ENCODE data around the gene TAB2.
A peak's percentile ranks its signal among the peaks of the same experiment; 100 is the strongest.
"Not testable (repeated sequence)": the region's sequence is repeated elsewhere in the genome, so short reads cannot be mapped to it uniquely, and the experiment has no call there.

The TAB2 gene

DNA sequence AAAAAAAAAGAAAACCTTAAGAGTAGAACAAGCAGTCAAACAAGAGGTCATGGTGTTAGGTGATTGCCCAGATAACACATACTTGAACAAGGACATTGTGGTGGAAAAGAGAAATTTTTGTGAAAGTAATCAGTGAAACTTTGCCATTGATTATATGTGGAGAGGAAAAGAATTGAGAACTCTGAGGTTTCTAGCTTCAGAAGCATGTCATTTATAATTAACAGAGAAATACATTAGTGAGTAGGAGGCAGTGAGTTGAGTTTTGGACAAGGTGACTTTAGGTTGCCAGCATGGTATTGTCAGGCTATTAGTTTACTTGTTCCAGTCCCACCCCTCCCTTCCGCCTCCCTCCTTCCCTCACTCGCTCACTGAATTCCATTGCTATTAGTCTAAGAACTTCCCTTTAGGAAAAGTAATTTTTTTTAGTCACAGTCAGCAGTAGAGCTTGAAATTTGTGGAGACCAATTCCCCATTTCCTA, 17.2 kb downstream of the TAB2 start:
- no peak for DNase-seq

DNA sequence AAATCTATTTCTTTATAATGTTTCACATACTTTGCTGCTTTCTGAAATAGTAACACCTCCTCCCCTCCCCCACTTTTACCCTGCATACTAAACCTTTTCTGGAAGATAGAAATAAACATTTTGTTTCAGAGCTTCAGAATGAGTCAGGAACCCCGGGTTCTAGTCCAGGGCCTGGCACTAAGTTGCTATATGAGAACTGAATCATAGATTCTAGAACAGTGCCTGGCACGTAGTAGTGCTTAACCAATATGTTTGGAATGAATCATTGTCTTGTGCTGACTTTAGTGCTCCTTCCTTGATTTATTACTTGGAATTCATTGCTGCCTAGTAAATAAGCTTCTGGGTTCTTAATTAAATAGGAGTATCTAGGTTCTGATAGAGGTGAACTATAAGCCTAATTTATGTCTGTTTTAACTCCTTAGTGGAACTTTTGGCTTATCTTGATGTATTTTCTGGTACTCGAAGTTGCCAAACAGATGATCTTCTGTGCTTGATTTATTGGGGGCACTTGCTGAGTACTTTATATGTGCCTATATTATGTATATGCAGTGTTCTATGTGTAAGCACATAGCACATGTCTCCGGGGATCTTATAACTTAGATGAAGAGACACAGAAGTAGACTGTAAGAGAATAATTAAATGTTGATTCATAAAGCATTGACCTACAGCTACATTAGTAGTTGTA, 18.6 kb downstream of the TAB2 start:
- DNase-seq, result no peak

DNA sequence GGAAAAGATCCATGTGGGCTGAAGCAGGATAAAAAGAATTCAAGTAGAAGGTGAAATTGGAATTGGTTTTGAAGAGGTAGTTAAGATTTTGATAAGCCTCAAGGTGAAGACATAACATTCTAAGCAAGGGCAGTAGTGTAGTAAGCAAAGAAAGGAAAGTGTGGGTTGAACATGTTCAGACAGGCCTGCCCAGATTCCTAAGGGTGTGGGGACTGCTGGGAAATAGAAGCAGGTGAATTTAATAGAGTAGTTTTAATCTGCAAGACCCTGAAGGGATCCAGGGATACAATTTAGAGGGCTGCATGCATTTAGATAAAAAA, 19.1 kb downstream of the TAB2 start:
- DNase-seq, result peak; percentile 26

DNA sequence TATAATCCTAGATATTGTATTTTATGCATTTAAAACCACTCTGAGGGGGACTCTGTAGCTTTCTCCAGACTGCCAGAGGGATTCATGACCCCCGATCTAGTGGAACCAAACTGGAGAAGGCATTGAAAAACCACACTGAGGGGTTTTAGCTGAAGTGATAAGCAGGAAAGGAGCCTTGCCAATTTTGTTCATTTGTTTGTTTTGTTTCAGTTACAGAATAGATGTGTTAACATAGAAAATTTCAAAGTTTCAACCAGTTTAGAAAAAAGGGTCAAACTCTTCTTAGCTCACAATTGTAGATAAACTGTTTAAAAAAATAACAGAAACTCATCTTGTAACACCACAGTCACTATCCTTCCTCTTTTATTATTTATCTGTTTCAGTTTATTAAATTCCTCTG, 19.8 kb downstream of the TAB2 start:
- no peak for DNase-seq

DNA sequence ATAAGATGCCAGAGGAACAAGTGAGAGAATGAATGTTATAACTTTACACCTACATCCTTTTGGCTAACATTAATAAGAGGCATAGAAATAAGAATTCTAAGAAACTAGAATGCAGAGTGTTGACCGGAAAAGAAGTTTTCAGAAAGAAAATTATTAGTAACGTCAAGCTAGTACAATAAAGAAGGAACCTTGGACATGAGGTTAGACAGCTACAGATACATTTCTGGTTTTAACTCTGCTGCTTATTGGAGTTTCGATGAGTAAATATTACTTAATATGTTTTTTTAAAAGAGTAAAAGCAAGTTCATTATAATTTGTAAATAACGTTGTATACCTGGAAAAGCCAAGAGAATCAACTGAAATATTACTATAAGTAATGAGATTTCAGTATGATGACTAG, 22.7 kb downstream of the TAB2 start:
- no peak for DNase-seq

DNA sequence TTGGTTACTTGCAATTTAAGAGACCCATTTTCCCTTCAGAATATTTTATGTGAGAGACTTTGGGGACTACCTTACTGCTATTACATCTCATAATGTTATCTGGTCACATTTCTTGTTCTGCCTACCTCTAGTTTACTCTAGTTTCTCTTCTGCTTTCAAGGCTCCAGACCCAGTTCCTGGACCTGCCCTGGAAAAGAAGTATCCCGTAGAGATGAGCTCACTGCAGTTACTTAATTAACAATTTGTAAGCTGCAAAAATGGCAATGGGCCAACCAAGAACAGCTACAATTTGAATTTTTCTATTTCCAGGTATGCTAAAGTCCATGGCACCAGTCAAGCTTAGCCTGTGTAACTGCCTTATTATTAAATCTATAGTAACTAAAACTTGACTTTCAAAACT, 25.0 kb downstream of the TAB2 start:
- DNase-seq, result peak; percentile 39

DNA sequence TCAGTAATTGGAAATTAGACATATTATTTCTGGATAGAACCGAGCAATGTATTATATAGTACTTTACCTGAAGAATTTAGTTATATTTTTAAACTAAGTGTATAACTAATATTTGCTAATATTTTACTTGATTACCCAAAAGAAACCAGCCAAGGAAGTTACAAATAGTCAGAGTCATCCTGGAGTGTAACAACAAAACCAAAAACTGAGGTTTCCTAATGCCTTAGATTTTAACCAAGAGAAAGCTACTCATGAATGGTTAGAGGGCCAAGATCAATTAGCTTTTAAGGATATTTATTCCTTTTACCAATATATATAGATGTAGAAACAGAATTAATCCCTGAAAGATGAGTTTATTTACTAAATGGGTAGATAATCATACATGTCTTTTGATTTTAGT, 26.0 kb downstream of the TAB2 start:
- DNase-seq, result no peak

DNA sequence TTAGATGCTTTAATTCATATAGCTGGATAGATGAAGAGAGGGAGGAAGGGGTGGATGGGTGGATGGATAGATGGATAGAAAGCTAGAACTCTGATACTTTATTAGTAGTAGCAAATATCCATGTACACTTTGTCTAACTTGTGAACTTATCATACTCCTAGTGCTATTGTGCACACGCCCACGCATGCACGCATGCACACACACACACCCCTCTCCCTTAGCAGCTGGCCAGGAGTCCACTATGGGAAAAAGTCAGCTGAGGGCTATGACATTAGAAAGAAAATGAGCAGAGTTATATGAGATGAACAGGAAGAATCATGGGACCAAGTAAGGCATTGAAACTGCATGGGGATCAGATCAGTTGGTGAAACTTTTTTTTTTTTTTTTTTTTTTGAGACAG, 28.6 kb downstream of the TAB2 start:
- DNase-seq, result no peak

DNA sequence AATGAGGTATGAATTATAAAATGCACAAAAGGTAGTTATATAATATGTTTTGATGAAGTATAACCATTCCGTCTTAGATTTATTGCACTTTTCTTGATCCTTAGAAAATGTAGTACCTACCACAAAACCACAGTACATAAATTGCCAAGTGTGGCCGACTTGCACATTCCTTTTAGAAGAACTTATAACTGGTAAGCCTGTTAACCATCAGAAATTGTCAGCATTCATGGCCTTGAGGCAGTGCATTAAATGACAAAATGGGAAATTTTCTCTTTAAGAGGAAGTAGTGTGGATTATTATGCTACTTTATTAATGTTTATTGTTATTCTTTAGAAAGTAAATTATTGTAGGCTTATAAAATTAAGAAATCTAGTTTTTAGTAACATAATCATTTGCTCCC, 29.6 kb downstream of the TAB2 start:
- no peak for DNase-seq

DNA sequence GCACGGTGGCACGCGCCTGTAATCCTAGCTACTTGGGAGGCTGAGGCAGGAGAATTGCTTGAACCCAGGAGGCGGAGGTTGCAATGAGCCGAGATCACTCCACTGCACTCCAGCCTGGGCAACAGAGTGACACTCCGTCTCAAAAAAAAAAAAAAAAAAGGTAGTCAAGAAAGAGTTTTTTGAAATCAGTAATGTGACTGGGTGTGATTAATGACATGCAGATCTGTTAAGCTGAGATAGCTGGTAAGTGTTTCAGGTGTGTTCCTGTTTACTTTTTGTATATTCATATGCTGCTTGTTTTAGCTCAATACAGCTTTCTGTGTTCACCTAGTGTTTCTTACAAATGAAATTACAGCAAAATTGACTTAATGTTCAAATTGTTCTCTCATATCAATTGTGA, 31.8 kb downstream of the TAB2 start:
- not testable (repeated sequence) for DNase-seq

DNA sequence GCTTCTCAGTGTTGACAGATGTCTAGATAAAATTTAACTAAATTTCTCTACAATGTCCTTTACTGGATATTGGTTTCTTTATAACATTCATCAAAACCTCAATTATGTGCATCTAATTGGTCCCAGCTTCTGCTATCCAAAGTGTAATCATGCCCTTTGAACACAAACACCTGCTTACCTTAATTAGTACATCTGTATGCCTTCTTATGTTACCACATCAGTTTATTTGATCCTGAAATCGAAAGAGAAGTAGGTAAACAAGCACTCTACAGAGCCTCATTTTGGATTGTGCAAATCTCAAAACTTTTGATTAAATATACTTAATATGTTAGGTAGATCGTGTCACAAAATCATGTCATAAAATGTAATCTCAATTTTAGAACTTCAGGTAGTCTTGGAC, 36.5 kb downstream of the TAB2 start:
- DNase-seq, result peak; percentile 86

DNA sequence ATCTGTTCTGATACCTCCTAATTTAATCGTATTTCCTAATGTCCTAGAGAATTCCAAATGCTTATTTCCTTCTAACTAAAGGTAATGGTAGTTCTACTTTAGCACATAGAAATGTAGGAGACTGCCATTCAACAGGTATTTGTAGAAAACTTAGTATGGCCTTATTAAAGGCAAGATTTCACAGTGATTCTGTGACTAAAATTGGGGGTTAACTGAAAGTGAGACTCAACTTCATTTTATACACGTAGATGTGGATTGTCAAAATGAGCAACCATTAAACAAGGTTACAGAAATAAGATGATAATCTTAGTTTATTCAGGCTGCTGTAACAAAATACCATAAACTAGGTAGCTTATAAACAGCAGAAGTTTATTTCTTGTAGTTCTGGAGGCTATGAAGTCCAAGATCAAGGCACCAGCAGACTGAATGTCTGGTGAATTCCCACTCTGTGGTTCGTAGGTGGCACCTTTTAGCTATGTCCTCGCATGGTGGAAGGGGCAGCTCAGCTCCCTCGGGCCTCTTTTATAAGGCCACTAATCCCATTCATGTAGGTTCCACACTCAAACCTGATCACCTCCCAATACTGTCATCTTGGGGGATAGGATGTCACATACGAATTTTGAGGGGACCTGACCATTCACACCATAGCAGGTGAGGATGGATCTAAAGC, 38.7 kb downstream of the TAB2 start:
- no peak for DNase-seq

DNA sequence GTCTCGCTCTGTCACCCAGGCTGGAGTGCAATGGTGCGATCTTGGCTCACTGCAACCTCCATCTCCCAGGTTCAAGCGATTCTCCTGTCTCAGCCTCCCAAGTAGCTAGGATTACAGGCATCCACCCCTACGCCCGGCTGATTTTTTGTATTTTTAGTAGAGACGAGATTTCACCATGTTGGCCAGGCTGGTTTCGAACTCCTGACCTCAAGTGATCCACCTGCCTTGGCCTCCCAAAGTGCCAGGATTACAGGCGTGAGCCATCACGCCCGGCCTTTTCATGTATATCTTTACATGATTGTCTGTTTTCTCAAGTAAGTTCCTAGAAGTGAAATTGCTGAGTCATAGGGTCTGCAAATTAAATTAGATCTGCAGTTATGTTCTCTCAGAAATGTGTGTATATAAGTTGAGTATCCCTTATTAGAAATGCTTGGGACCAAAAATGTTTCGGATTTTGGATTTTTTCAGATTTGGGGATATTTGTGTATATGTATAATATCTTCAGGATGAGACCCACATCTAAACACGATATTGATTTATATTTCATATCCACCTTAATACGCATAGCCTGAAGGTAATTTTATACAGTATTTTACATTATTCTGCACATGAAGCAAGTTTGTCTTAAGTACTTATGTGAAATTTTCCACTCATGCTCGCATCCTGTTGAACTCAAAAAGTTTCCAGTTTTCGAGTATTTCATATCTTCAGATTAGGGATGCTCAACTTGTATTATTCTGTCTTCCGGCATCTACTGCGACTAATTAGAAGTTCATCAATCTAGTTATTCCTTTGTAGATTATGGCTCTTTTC, 40.4 kb downstream of the TAB2 start:
- DNase-seq, result no peak

DNA sequence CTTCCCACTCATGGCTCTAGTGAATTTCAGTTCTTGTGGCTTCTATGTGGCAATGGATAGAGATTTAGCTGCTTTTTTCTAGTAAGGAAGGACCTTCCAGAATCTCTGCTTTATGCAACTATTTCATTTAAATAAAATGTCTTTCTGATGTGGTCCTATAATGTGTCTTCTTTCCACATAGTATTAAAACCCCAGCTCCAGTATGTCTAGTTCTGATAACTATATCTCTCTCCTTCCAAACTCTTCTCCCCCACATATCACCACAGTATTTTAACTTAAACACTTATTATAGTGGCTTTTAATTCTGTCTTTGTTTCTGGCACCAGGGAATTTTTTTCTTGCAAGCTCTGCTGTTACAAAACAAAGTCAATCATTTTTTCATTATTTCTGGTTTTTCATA, 41.9 kb downstream of the TAB2 start:
- DNase-seq, result no peak

DNA sequence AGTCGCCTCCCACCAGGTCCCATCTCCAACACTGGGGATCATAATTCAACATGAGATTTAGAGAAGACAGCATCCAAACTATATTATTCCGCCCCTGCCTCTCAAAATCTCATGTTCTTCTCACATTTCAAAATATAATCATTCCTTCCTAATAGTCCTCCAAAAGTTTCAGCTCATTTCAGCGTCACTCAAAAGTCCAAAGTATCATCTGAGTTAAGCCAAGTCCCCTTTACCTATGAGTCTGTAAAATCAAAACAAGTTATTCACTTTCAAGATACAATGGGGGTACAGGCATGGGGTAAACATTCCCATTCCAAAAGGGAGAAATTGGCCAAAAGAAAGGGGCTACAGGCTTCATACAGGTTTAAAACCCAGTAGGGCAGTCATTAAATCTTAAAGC, 43.0 kb downstream of the TAB2 start:
- DNase-seq, result no peak

DNA sequence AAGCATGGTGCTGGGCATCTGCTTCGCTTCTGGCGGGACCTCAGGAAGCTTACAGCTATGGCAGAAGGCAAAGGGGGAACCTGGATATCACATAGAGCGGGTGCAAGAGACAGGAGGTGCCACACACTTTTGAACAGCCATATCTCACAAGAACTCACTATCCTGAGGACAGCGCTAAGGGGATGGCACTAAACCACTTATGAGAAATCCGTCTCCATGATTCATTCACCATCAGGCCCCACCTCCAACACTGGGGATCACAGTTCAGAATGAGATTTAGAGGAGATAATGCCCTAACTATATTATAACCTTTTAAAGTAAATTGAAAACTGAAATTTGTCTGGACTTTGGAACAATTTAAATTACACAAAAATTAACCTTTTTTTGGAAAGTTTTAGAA, 44.8 kb downstream of the TAB2 start:
- DNase-seq, result no peak

DNA sequence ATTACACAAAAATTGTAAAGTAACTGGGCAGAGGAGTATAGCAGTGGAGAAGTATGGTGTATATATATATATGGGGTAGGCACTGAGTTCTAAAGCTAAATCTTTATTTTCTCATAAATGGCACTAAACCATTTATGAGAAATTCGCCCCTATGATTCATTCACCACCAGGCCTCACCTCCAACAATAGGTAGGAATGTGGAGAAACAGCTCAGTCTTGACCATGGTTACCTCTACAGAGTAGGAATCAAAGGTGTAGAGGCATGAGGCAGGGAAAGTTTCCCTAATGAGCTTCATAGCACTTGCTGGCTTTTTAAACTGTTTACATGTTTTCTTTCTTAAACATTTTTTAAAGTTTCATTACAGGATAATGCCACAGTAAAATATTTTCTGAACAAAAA, 45.6 kb downstream of the TAB2 start:
- no peak for DNase-seq

DNA sequence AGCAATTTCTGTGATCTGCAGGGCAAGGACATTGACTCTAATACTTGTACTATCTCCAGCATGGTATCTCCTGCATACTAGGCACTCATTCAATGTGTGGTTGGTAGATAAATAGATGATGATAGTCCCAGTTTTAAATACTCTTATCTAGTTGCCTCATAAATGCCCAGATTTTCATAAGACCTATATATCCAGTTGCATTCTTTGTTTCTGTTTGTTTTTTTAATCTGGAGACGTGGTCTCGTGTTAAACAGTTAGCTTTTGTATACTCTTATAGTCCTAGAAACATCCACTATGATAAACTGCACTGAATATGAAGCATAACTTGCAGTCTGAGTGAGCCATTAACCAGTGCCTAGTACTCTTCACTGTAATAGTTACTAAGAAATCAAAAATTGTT, 47.0 kb downstream of the TAB2 start:
- DNase-seq, result no peak

DNA sequence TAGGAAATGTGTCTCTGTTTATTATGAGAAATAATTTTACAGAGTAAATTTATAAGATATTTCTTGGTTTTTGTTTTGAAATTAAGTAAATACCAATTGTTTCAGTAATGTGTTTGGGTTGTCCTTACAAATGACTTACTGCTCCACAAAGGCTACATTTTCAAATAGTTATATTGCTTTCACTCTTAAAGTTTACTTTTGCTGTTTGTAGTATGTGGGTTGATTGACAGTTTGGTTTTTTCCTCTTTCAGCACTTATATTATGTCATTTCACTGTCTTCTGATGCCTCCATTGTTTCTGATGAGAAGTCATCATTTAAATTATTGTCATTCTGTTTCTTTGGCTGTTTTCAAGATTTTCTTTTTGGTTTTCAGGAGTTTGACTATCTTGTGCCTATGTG, 47.7 kb downstream of the TAB2 start:
- DNase-seq, result no peak

DNA sequence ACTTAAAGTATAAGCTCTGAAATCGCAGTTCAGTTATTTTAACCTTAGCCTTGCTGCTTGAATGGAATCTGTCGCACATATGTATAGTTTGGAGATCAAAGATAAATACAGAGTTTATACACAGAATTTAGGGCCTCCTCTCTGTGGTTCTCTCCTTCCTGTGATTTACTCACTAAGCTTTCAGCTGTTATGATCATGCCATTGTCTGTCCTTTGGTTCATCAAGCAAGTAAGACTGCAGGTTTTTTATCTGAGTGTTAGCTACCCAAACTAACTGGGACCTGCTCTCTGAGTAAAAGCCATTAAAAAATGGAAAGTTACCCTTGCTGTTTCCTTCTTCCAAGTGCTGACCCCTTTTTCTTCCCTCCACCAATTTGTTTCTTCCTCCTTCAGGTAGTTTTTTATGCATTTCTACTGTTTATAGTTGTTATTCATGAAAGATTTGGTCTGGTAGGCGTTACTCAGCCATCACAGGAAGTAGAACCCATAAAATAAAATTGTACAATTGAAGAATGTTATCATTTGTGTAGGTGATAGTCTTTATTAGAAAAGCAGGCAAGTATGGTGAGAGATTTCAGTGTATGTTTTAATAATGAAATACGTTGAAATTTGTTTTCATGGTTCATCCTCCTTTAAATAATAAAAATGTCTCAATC, 48.9 kb downstream of the TAB2 start:
- DNase-seq, result no peak

DNA sequence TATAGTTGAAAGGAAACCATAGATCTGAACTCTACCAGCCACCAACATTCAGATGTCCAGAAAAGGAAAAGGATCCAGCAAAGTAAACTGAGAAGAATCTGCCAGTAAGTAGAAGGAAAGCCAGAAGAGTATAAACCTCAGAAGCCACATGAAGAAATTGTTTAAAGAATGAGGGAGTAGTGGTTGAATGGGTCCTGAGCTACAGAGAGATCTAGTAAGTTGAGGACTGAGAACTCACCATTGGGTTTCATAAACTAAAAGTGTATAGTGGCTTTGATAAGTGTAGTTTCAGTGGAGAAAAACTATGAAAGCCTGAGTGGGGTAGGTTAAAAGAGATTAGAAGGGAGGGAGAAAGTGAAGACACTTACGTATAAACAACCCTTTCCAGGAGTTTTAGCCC, 50.6 kb downstream of the TAB2 start:
- no peak for DNase-seq

DNA sequence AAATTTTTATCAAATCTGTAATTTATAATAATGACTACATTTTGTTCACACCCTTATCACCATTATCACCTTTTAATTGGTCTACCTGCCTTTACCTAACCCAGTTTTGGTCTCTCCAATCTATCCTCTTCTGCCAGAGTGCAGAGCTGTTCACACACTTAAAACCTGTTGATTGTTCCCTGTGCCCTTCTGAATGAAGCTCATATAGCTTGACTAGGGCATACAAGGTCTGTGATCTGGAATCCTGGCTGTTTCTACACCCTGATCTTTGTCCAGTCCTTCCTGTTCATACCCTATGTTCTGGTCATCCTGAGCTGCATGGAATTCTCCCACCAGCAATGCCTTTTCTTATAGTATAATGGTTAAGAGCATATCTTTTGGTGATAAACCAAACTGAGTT, 53.6 kb downstream of the TAB2 start:
- DNase-seq, result no peak

DNA sequence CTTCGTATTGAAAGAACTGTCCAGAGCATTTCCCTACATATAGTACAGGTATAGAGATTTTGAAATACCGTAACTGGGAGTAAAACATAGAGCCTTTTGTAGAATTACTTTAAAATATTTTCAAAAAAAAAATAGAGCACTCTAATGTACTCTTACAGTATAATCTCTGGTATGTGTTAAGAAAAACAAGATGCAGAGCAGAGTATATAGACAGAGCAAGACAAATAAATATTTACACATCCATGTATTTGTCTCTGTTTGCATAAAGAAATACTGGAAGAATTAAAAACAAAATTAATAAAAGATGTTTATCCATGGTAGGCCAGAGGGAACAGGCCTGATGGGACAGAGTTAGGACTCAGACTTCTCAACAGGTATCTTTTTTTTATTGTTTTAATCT, 54.5 kb downstream of the TAB2 start:
- no peak for DNase-seq

DNA sequence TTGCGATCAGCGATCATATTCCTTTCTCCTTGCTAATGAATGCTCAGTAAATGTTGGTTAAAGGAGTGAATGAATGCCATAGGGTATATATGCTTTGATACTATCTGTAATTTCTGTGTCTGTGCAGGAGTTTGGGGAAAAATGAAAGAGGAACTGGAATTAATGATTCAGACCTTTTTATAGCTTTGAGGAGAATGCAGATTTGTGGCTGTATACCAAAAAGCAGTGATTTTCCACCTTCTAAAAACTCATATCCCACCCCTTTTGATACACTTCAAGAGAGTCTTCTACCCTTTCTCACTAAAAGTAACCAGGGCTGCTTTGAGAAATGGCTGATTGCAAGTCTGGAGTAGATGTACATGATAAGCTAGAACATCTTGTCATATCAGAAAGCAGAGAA, 56.0 kb downstream of the TAB2 start:
- no peak for DNase-seq

Measured in NCI-H146 (cell line).